NCI-H748 (cell line): Measurements from ENCODE around the gene SERPINB13.
A peak's percentile ranks its signal among the peaks of the same experiment; 100 is the strongest.
"Not testable (repeated sequence)": the region's sequence is repeated elsewhere in the genome, so short reads cannot be mapped to it uniquely, and the experiment has no call there.

Experiments used
- DNase-seq: peaks from one replicate; lab custom pipeline; 2025; ENCODE audit not compliant: unreplicated experiment; lab: John Stamatoyannopoulos, UW

SERPINB13 gene

DNA sequence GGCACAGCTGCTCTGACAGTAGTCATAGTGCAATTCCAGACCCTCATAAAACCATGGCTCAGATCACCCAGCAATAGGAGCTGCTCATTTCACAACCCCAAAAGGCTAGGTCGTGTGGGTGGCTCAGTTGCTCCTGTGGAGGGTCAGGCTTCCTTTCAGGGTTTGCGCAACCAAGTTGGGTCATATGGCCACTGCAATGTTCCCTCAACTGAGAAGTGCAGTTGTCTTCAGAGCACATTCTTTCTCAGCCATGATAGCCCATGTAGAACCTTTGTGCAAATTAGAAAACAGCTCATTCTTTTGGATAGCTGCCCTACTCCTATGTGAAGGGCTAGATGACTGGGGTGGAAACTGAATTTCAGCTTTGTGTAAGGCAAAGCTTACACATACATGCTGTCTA, 3.2 kb downstream of the SERPINB13 start:
- DNase-seq: no peak

DNA sequence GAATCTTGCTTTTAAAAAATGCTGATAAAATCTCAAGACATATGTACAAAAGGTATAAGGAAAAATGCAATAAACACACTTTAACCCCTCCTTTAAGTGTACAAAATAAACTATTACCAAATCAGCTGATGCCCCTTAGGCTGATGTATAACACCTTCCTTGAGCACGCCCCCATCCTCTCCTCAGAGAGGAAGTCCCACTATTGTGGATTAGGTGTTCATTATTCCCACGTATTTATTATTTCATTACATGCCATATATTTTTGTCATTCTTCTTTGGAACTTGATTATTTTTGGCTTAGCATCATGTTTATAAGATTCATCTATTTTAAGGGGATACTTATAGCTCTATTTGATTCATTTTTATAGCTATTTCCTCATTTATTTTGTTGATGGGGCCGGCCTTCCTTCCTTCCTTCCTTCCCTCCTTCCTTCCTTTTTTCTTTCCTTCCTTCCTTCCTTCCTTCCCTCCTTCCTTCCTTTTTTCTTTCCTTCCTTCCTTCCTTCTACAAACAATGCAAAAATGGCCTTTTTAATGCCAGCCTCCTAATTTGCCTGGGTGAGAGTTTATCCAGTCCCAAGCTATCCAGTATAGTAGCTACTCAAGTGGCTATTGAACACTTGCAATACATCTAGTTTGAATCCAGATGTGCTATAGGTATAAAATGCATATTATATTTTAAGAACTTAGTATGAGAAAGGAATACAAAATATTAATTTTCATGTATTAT, 4.0 kb downstream of the SERPINB13 start:
- no peak for DNase-seq

DNA sequence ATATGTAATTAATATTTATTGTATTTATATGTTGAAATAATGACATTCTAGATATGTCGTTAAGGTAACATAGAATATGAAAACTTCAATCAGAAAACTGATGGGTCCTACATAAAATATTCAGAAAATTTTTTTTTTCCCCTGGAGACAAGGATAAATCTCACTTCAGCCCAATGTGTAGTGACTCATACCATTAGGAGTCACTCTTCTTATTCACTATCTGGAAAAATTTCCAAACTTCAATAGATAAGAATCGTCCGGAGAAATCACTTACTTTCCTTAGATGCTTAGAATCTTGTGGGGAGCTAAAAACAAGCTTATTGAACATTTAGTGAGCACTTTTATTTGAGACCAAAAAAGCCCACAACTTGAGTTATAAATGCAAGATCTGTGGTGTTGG, 4.6 kb downstream of the SERPINB13 start:
- DNase-seq: no peak

GRCh38 chr18:63592471-63592870, 5.3 kb downstream of the SERPINB13 start:
- DNase-seq: no peak

DNA sequence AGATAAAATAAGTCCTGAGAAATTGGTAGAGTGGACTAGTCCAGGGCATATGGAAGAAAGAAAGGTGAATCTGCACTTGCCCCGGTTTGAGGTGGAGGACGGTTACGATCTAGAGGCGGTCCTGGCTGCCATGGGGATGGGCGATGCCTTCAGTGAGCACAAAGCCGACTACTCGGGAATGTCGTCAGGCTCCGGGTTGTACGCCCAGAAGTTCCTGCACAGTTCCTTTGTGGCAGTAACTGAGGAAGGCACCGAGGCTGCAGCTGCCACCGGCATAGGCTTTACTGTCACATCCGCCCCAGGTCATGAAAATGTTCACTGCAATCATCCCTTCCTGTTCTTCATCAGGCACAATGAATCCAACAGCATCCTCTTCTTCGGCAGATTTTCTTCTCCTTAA, 9.8 kb downstream of the SERPINB13 start:
- peak; percentile 64 for DNase-seq

DNA sequence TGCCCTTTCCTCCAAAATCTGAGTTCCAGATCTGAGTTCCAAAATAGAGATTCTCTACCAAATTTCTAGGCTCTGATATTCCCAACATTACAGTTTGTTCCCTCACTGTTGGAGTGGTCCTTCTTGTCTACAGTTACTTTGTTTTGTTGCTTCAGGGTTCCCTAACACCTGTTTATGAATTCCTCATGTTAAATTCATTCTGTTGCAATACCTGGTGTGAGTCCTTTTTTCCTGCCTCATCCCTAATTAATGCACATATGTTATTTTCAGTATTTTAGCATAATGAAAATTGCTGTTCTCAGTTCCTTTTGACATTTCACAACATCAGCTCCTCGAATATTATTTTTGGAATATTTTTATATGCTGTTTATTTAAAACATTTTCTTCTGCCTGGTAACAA, 16.2 kb downstream of the SERPINB13 start:
- DNase-seq: no peak

GRCh38 chr18:63603772-63604171, 16.6 kb downstream of the SERPINB13 start:
- DNase-seq: no peak

GRCh38 chr18:63604791-63605567, 17.8 kb downstream of the SERPINB13 start:
- DNase-seq: no peak

DNA sequence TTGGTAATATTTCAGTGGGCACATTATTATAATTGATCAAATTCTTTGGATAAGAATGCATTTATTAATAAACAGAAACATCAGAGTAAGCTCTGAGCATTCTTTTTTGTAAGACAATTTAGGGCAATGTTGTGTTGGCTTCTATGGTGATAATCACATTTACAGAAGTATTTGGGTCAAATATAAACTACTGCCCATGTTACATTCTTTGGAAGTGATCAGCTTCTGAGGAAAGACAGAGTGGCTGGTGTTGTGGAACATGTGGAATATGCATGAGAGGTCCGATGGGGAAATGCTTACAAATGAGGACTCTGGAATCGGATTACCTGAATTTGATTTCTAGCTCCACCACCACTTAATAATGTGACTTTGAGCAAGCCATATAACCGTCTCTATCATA, 19.4 kb downstream of the SERPINB13 start:
- DNase-seq: no peak

DNA sequence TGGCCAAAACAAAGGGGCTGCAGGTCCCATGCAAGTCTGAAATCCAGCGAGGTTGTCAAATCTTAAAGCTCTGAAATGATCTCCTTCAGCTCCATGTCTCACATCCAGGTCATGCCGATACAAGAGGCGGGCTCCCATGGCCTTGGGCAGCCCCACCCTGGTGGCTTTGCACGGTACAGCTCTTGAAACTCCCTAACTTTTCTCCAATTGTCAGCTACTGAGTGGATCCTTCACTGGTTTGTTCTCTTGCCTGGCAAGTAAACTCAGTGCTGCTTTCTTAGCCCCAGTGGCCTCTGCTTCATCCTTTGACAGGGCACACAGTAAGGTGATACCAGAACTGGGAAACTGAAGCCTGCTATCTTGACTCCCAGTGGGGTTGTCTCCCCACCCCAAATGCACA, 26.3 kb downstream of the SERPINB13 start:
- DNase-seq: no peak

- peak; percentile 98 for DNase-seq
Measured at GRCh38 chr18:63617049-63617914, 30.1 kb downstream of the SERPINB13 start.

- no peak for DNase-seq
Measured at GRCh38 chr18:63617915-63618234, 30.7 kb downstream of the SERPINB13 start.

DNA sequence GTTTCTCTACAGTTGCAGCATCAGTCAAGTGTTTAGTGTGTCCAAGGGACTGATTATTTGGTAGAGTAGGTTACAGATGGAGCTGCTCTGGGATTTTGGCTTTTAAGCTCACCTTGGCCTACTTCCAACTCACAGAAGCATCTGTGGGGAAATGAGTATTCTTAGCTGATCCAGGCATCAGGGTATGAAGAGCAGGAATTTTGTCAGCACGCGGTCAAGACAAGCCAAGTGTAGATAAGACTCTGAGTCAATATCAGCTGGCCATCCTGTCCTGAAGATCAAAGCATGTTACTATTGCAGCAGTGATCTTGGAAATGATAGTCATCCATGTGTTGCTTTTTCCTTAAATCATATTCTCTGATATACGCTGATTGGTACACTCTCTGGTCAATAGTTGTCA, 32.5 kb downstream of the SERPINB13 start:
- DNase-seq: no peak

DNA sequence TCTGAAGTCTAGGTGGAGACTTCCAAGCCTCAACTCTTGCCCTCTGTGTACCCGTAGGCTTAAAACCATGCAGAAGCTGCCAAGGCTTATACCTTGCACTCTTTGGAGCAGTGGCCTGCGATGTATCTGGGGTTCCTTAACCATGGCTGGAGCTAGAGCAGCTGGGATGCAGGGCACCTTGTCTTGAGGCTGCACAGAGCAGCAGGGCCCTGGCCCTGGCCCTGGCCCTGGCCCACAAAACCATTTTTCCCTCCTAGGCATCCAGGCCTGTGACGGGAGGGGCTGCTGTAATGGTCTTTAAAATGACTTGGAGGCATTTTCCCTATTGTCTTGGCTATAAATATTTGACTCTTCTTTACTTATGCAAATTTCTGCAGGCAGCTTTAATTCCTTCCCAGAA, 37.7 kb downstream of the SERPINB13 start:
- DNase-seq: no peak

GRCh38 chr18:63626431-63626830, 39.3 kb downstream of the SERPINB13 start:
- DNase-seq: no peak

GRCh38 chr18:63627819-63628218, 40.7 kb downstream of the SERPINB13 start:
- no peak for DNase-seq

GRCh38 chr18:63637703-63638102, 50.6 kb downstream of the SERPINB13 start:
- DNase-seq: no peak

DNA sequence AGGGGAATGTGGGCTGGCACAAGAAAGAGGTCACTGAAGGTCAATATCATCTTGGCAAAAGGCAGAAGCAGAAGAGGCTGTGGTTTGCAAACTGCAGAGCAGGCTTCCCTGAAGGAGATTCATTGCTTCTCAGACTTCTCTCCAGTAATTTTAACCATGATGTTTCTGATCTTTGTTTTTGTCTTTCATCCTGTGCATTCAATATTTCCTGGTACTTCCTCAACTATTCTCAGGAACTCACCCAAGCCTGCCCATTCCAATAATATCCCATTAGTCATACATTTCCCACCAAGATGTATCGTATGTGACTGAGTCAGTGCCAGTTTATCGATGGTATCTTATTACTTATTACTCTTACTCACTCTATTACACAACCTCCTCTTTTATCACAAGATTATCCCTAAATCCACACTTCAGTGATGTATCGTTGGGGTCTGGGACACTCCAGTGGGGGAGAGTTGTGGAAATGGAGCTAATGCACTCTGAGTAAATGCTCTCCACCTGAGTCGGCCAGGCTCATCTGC, 54.1 kb downstream of the SERPINB13 start:
- not testable (repeated sequence) for DNase-seq

DNA sequence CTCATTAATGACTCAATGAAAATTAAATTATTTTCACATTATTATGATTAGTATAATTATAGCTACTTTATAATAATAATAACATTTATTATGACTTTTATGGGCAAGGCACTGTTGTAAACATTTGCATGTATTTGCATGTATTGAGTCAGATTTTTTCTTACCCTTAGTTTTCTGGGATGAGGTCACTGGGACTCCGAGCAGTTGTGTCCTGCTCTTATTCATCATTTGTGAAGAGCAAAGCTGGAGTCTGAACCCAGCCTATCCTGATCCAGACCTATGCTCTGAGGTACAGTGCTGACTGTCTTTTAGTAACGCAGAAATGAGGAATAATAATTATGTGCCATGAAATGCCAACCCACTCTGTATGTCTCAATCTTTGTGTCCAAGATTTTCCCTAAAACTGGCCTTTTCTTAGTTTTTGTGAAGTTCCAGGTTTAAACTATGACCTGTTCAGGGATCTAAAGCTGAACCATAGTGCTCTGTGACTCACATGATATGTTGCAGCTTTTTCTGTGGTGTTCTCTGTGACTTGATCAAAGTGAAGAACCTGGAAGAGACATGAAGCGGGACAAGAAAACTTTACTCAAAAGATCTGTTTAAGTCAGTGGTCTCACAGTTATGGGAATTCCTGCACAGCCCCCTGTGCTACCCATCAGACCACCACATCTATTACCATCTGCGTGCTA, 55.7 kb downstream of the SERPINB13 start:
- not testable (repeated sequence) for DNase-seq

DNA sequence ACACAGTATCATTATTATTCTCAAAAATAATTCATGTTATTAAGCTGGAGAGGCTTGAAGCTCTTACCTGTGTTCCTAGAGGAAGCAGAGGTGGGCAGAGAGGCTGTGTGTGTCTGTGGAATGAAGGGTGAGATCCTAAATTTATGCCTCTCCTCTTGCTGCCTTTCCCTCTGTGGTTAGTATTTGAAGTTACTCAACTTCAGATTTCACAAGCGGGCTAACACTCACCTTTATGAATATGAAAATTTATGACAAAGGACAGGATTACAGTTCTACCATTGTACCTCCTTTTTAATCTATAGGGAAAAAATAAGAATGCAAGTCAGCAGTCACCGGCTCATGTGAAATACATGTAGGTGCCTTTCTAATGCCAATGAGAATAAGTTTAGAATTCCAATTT, 57.0 kb downstream of the SERPINB13 start, which contains the start of gene SERPINB4:
SERPINB4 (minus strand) TSS at position 115 of the 400 bp plus-strand sequence. CDS start 679 bp downstream, outside the sequence.
- DNase-seq: not testable (repeated sequence)

GRCh38 chr18:63644694-63645093, 57.6 kb downstream of the SERPINB13 start:
- not testable (repeated sequence) for DNase-seq
